Hair follicle dermal papilla cell (primary cell): ENCODE results near the gene MDN1. TPM values are rescaled to one million over a fixed set of nuclear protein-coding genes. Genes with fewer than 3 reads are reported as not detected.

Experiments
- small RNA-seq: library from RNA; depleted of rRNA; stranded (forward); fragments of <200 nt; gene quantifications from one replicate; pipeline ENCODE3, GENCODE V24; 2012
- total RNA-seq: library from RNA; depleted of rRNA; stranded (reverse); fragments of >200 nt; gene quantifications from 2 replicates; pipeline ENCODE4 v1.2.3, GENCODE V29; 2012

The MDN1 gene, protein sequence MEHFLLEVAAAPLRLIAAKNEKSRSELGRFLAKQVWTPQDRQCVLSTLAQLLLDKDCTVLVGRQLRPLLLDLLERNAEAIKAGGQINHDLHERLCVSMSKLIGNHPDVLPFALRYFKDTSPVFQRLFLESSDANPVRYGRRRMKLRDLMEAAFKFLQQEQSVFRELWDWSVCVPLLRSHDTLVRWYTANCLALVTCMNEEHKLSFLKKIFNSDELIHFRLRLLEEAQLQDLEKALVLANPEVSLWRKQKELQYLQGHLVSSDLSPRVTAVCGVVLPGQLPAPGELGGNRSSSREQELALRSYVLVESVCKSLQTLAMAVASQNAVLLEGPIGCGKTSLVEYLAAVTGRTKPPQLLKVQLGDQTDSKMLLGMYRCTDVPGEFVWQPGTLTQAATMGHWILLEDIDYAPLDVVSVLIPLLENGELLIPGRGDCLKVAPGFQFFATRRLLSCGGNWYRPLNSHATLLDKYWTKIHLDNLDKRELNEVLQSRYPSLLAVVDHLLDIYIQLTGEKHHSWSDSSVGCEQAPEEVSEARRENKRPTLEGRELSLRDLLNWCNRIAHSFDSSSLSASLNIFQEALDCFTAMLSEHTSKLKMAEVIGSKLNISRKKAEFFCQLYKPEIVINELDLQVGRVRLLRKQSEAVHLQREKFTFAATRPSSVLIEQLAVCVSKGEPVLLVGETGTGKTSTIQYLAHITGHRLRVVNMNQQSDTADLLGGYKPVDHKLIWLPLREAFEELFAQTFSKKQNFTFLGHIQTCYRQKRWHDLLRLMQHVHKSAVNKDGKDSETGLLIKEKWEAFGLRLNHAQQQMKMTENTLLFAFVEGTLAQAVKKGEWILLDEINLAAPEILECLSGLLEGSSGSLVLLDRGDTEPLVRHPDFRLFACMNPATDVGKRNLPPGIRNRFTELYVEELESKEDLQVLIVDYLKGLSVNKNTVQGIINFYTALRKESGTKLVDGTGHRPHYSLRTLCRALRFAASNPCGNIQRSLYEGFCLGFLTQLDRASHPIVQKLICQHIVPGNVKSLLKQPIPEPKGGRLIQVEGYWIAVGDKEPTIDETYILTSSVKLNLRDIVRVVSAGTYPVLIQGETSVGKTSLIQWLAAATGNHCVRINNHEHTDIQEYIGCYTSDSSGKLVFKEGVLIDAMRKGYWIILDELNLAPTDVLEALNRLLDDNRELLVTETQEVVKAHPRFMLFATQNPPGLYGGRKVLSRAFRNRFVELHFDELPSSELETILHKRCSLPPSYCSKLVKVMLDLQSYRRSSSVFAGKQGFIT (N-terminal part only)
- total RNA-seq: 19.1 and 25.5 TPM in 2 replicates

DNA sequence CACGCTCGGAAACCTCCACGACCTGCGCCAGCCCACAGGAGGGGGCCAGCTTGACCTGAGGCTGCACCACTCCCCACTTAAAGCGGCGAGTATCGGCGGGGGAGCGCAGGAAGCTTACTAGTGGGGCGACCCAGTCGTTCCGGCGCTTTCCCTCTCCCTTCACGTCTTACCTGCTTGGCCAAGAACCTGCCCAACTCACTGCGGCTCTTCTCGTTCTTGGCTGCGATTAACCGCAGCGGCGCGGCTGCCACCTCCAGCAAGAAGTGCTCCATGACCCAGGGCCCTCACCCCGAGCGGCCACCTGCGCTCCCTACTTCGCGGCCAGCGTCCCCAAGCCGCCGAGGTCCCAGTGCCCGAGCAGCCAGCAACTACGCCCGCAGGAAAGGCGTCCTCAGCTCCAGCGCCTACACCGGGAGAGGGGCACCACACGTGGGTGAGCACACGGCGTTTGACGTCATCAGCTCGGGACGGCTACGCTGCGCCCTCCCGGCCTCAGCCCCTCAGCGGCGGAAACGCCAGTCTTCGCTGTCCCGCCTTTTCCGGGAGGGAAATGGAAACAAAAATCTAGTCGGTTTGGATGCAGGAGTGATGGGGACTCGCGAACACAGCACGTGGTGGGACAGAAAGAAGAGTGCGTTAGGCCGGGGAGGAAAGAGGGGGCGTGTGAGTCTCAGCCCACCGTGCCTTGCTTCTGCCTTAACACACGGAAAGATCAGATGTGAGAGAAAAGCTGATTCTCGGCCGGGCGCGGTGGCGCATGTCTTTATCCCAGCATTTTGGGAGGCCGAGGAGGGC is at the start of gene MDN1:
MDN1 (minus strand) TSS at position 459 of the 795 bp plus-strand sequence; CDS start at position 272, 187 bp downstream.

DNA sequence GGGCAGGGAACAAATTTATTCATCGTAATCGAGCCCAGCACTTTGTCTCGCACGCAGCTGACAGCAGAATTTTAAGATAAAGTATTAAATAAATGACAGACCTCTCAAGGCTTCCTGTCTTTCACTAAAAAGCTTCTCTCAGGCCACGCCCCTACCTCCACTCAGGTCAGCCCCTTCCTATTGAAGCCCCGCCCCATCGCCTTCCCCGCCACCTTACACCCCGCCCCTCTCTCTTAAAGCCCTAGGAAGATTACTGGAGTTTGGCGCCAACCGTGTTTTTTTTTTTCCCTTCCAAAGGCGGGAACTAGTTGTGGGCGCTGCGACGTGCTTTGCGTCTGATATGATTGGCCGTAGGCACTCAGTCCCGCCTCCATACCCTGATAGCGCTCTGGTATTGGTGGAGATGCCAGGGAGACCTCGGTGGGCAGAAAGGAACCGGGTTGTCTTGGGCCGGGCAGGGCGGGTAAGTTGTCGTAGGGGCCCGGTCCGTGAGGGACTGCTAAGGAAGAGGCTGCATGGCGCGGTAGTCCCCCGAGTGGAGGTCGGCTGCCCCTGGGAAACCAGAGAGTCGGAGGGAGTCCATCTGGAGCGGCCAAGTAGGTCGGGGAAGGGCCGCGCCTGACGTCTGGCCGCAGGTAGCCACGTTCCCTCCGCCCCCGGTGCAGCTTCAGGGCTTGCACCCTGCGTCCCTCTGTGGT is 10.0 kb upstream of the MDN1 start, which contains the start of gene CASP8AP2:
CASP8AP2 (plus strand) TSS at position 409 of the 698 bp plus-strand sequence.

DNA sequence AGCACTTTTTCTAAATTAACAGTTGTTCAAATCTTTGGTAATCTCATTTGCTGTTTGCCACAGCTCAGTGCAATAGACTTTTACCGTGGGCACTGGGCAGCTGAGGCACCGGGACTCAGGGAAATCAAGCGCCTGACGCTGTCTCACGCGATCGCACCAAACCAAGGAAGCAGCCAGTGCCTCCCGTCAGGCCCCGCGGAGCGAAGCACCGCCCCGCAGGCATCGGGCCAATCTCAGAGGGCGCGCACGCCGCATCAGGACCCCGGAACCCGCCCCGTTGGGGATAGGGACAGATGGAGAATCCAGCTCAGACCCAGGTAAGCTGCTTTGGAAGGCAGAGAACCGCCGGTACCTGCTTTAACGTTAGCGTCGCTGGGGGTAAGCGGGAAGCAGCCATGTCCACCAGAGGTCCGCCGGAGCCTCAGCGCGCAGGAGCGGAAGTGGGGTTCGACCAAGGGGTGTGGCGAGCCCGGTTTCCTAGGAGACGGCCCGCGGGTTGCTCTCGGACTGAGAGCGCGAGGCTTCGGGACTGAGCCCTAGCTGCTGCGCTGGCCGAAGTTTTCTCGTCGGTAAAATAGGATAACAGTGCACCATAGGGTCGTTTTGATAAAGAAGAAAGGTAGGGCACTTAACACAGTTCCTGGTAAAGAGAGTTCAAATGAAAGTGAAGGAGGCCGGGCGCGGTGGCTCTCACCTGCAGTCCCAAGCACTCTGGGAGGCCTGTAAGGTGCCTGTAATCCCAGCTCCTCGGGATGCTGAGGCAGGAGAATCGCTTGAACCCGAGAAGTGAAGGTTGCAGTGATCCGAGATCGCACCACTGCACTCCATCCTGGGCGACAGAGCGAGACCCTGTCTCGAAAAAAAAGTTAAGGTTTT is 181.0 kb downstream of the MDN1 start, which contains the start of gene LYRM2:
LYRM2 (minus strand) TSS at position 428 of the 876 bp plus-strand sequence; CDS start at position 397, 31 bp downstream.

Small RNA genes within 50 kb of the gene (small RNA-seq; reads per million reads assigned to genes)
- not detected for gene DNAJC19P6
- not detected for gene RF00019

Other genes with a start within 250 kb of the MDN1 start
- 18.5 and 27.4 TPM in 2 replicates for gene LYRM2, start 181.0 kb downstream of the MDN1 start, total RNA-seq
- gene CASP8AP2, start 10.1 kb upstream of the MDN1 start, total RNA-seq: 10.7 and 14.0 TPM in 2 replicates
- not detected in 2 replicates for gene GJA10, start 74.7 kb upstream of the MDN1 start, total RNA-seq